ENCODE results near the gene GALNS. TPM values are rescaled to one million over a fixed set of nuclear protein-coding genes. Genes with fewer than 3 reads are reported as not detected.
A peak's percentile ranks its signal among the peaks of the same experiment; 100 is the strongest.

The GALNS gene
- total and polyA plus RNA-seq, 2 of the 13 experiments (the other 11 are each of a cell fraction or from before 2014, with no cell fraction given), result 9.2 to 9.8 TPM

DNA sequence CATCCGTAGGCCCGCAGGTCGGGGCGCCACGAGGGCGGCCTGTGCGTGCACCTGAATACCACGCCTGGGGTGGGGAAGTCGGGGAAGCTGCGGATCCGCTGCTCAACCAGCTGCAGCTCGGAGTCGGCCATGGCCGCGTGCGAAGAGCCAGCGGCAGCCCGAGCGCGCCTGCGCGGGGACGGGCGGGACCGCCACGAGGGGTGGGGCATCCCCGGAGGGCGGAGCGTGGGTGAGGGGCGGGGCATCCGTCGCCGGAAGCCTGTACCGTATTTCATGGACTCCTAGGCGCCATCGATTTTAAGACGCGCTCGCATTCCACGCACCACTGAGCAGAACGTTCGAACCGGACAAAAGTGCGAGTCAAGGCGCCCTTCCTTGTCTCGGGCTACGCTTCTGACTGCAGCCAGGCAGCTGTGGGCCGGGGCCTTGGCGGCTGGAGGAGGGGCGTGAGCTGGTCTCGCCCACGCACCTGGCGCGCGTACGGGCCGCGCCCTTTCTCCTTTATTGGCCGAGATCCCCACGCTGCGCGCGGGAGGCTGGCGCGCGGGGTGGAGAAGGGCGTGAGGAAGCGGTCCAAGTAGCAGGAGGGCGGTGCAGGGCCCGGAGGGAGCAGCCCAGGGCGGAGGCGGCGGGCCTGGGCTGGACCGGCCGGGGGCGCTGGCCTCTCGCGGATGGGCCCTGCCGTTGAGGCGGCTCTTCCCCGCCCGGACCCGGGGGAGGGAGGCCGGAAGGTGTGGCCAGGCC, 44.8 kb downstream of the GALNS start, which contains the start of gene APRT (continued):
- TF ChIP-seq, protein P1, sequence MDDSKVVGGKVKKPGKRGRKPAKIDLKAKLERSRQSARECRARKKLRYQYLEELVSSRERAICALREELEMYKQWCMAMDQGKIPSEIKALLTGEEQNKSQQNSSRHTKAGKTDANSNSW (CRISPR knock-in tag; IDR thresholded peaks at IDR 0.05; ENCODE audit: borderline replicate concordance), result peak; percentile 72; the same call in 1 of the 2 replicates
- TF ChIP-seq ZMAT3 (CRISPR knock-in tag; conservative IDR thresholded peaks at IDR 0.05), result peak; percentile 93
- TF ChIP-seq, protein P2, sequence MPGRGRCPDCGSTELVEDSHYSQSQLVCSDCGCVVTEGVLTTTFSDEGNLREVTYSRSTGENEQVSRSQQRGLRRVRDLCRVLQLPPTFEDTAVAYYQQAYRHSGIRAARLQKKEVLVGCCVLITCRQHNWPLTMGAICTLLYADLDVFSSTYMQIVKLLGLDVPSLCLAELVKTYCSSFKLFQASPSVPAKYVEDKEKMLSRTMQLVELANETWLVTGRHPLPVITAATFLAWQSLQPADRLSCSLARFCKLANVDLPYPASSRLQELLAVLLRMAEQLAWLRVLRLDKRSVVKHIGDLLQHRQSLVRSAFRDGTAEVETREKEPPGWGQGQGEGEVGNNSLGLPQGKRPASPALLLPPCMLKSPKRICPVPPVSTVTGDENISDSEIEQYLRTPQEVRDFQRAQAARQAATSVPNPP (CRISPR knock-in tag; IDR thresholded peaks at IDR 0.05), result peak; percentile 45; the same call in 1 of the 2 replicates
- TF ChIP-seq ZNF235 (CRISPR knock-in tag; IDR thresholded peaks at IDR 0.05; ENCODE audit: borderline replicate concordance), result peak; percentile 43; the same call in 1 of the 2 replicates
- TF ChIP-seq SUZ12 (IDR thresholded peaks at IDR 0.05; ENCODE audit: low read depth, low read length), result no peak
- TF ChIP-seq SMARCC2 (IDR thresholded peaks at IDR 0.05), result no peak
- peak; percentile 91; the same call in 1 of the 2 replicates for TF ChIP-seq ZNF569 (CRISPR knock-in tag; IDR thresholded peaks at IDR 0.05; ENCODE audit: borderline replicate concordance)
- TF ChIP-seq, protein P3, sequence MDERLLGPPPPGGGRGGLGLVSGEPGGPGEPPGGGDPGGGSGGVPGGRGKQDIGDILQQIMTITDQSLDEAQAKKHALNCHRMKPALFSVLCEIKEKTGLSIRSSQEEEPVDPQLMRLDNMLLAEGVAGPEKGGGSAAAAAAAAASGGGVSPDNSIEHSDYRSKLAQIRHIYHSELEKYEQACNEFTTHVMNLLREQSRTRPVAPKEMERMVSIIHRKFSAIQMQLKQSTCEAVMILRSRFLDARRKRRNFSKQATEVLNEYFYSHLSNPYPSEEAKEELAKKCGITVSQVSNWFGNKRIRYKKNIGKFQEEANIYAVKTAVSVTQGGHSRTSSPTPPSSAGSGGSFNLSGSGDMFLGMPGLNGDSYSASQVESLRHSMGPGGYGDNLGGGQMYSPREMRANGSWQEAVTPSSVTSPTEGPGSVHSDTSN (CRISPR knock-in tag; IDR thresholded peaks at IDR 0.05), result no peak
- no peak for TF ChIP-seq HDAC6 (IDR thresholded peaks at IDR 0.05; ENCODE audit: low read depth, low read length)
- TF ChIP-seq ZFP36 (IDR thresholded peaks at IDR 0.05; ENCODE audit: borderline replicate concordance, low read depth, low read length, partially characterized antibody), result no peak
- TF ChIP-seq BRD4 (CRISPR knock-in tag; IDR thresholded peaks at IDR 0.05), result peak; percentile 44; the same call in 1 of the 2 replicates
- no peak; the same call in none of the 2 replicates for TF ChIP-seq ZBTB42 (CRISPR knock-in tag; IDR thresholded peaks at IDR 0.05)
- no peak for TF ChIP-seq NR2F6 (IDR thresholded peaks at IDR 0.05)
- TF ChIP-seq NR2F6 (CRISPR knock-in tag; IDR thresholded peaks at IDR 0.05), result no peak
- TF ChIP-seq, protein P4, sequence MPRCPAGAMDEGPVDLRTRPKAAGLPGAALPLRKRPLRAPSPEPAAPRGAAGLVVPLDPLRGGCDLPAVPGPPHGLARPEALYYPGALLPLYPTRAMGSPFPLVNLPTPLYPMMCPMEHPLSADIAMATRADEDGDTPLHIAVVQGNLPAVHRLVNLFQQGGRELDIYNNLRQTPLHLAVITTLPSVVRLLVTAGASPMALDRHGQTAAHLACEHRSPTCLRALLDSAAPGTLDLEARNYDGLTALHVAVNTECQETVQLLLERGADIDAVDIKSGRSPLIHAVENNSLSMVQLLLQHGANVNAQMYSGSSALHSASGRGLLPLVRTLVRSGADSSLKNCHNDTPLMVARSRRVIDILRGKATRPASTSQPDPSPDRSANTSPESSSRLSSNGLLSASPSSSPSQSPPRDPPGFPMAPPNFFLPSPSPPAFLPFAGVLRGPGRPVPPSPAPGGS (CRISPR knock-in tag; IDR thresholded peaks at IDR 0.05), result 0 out of 2 replicates have a peak, but pooled peaks have one; percentile 93
- TF ChIP-seq ETV5 (CRISPR knock-in tag; IDR thresholded peaks at IDR 0.05; ENCODE audit: borderline replicate concordance), result peak; percentile 79
- TF ChIP-seq ZNF883 (CRISPR knock-in tag; IDR thresholded peaks at IDR 0.05; ENCODE audit: not compliant biosample characterization), result peak; percentile 99
- TF ChIP-seq AGO1 (IDR thresholded peaks at IDR 0.05; ENCODE audit: low read depth, low read length, poor library complexity, severe bottlenecking), result peak; percentile 54
- peak; percentile 35; the same call in 1 of the 2 replicates for TF ChIP-seq SNAI1 (CRISPR knock-in tag; IDR thresholded peaks at IDR 0.05; ENCODE audit: borderline replicate concordance)
- no peak; the same call in 1 of the 2 replicates for TF ChIP-seq ZMYM3 (CRISPR knock-in tag; IDR thresholded peaks at IDR 0.05)
- no peak for TF ChIP-seq ZNF615 (CRISPR knock-in tag; IDR thresholded peaks at IDR 0.05; ENCODE audit: borderline replicate concordance)
- peak; percentile 40; the same call in 1 of the 2 replicates for TF ChIP-seq ZNF205 (CRISPR knock-in tag; IDR thresholded peaks at IDR 0.05)
- TF ChIP-seq, protein P5, sequence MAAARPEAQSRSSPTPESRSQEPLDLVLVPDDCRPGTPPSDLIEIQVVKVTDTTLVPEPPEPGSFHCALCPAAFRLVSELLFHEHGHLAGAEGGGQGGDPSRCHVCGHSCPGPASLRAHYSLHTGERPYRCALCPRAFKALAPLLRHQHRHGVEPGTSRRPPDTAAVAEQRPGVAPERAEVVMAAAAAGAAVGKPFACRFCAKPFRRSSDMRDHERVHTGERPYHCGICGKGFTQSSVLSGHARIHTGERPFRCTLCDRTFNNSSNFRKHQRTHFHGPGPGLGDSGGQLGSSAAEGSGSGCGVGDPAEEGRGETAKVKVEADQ (CRISPR knock-in tag; IDR thresholded peaks at IDR 0.05; ENCODE audit: borderline replicate concordance), result peak; percentile 93; the same call in 1 of the 2 replicates
- peak; percentile 74 for TF ChIP-seq NR1H2 (CRISPR knock-in tag; IDR thresholded peaks at IDR 0.05; ENCODE audit: borderline replicate concordance, low read depth)
- peak; percentile 73 for TF ChIP-seq ZBTB38 (CRISPR knock-in tag; IDR thresholded peaks at IDR 0.05)
